HUES6 (cell line): Measurements from ENCODE around the gene FAM222B.
A peak's percentile ranks its signal among the peaks of the same experiment; 100 is the strongest.

Source experiments
- H3K27ac ChIP-seq: 2 replicates; pipeline ENCODE4 v1.7.0; 2013; ENCODE audit warnings: low read depth, mild to moderate bottlenecking, low read length, inconsistent platforms
- H3K27me3 ChIP-seq: 2 replicates; pipeline ENCODE4 v1.6.1; 2013; ENCODE audit warnings: low read length; ENCODE audit not compliant: control insufficient read depth, insufficient read depth
- H3K36me3 ChIP-seq: 2 replicates; pipeline ENCODE4 v1.6.1; 2013; ENCODE audit warnings: low read length; ENCODE audit not compliant: control insufficient read depth, insufficient read depth
- H3K4me1 ChIP-seq: 2 replicates; pipeline ENCODE4 v1.6.1; 2013; ENCODE audit warnings: low read length; ENCODE audit not compliant: control insufficient read depth, insufficient read depth
- H3K4me3 ChIP-seq: 2 replicates; pipeline ENCODE4 v1.5.1; 2013; ENCODE audit warnings: low read depth, low read length
- H3K9ac ChIP-seq: one replicate; pipeline ENCODE4 v1.6.1; 2013; ENCODE audit warnings: mild to moderate bottlenecking, low read length
- H3K9me3 ChIP-seq: 2 replicates; pipeline ENCODE4 v1.6.1; 2013; ENCODE audit warnings: low read depth, low read length; ENCODE audit not compliant: control insufficient read depth, insufficient read depth

The FAM222B gene

GRCh38 chr17:28842282-28843012 is at the start of gene FAM222B:
FAM222B (minus strand) TSS chr17:28842790; CDS start chr17:28766667, 76,123 bp downstream.
- Histone ChIP-seq H3K27me3 (no peaks in the 10 kb centered on the region), H3K9me3 (no peaks in the 10 kb centered on the region), H3K4me1 (no peaks in the 10 kb centered on the region), H3K9ac (peak within 1 kb of the TSS; percentile 90), H3K36me3 (no peaks in the 10 kb centered on the region), H3K4me3 (peak within 1 kb of the TSS; percentile 97), H3K27ac (peak within 1 kb of the TSS; percentile 36; the same call in 1 of the 2 replicates)

DNA sequence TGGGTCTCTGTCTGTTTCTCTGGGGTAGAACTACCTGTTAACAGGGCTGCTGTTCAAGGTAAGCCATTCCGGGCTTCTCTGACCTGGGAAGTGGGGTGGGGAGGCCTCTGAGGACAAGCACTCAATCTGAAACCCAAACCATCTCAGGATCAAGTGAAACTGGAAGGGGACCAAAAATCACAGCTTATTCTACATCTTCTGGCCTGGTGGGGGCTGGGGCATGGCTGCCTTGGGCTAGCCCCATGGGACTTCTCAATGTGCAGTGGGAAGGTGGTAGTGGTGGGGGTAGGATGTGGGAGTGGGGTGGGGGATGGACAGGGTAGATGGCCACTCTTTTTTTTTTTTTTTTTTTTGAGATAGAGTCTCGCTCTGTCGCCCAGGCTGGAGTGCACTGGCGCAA is 49.4 kb upstream of the FAM222B start:
- Histone ChIP-seq H3K4me3 (no peak overlapping the region), H3K4me1 (peaks cover 11% of the 10 kb centered on the region), H3K9me3 (no peaks in the 10 kb centered on the region), H3K27me3 (no peaks in the 10 kb centered on the region), H3K36me3 (peaks cover 6% of the 10 kb centered on the region; the same call in 1 of the 2 replicates), H3K27ac (no peak overlapping the region), H3K9ac (no peak overlapping the region)

DNA sequence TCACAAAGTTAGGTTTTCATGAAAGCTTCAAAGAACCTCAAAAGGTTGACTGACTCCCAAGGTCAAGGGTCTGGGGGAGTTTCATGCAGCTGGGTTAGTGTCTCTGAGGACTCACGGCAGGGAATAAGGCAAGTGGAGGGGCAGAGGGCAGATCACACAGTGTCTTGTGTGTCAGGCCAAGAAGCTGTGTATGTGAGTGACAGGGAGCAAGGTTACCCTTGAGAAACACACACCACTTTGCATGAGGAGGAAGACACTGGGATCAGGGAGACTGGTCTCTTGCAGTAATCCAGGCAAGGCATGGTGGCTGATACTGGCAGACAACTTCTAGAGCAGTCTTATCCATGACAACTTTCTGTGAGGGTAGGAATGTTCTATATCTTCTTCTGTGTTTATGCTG is 48.6 kb upstream of the FAM222B start:
- no peak overlapping the region for H3K27ac ChIP-seq
- no peaks in the 10 kb centered on the region for H3K9me3 ChIP-seq
- H3K4me1 ChIP-seq, result peaks cover 10% of the 10 kb centered on the region
- no peaks in the 10 kb centered on the region for H3K27me3 ChIP-seq
- no peak overlapping the region for H3K9ac ChIP-seq
- H3K4me3 ChIP-seq, result no peak overlapping the region
- H3K36me3 ChIP-seq, result peaks cover 6% of the 10 kb centered on the region; the same call in 1 of the 2 replicates

DNA sequence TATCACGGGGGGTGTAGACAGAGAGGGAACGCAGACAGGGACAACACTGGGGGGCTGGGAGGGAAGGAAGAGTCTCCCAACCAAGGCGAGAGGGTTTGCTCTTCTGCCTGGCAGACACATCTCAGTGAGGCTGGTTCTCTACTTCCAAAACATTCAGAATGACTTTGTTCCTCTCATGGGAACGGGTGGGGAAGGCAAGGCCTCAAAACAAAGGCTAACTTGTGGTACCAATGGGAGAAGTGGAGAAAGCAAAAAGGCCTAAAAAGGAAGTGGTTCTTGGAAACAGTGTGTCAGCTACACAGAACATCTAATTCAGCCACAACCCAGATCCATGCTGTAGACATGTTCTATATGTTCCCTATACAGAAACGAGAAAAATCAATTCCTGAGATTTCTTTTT is 47.4 kb upstream of the FAM222B start:
- Histone ChIP-seq H3K4me1 (peaks cover 4% of the 10 kb centered on the region; the same call in 1 of the 2 replicates), H3K27ac (no peak overlapping the region), H3K36me3 (peaks cover 13% of the 10 kb centered on the region), H3K4me3 (no peak overlapping the region), H3K27me3 (no peaks in the 10 kb centered on the region), H3K9ac (no peak overlapping the region), H3K9me3 (no peaks in the 10 kb centered on the region)

- no peak overlapping the region for H3K4me3 ChIP-seq
- H3K27me3 ChIP-seq, result no peaks in the 10 kb centered on the region
- no peak overlapping the region for H3K9ac ChIP-seq
Observed at GRCh38 chr17:28888832-28889231, 46.2 kb upstream of the FAM222B start.

GRCh38 chr17:28887871-28888471 is 45.4 kb upstream of the FAM222B start:
- no peak overlapping the region for H3K9ac ChIP-seq
- no peak overlapping the region for H3K4me3 ChIP-seq

More at GRCh38 chr17:28888832-28889231, 46.2 kb upstream of the FAM222B start:
- H3K9me3 ChIP-seq, result no peaks in the 10 kb centered on the region
- H3K4me1 ChIP-seq, result peaks cover 4% of the 10 kb centered on the region; the same call in 1 of the 2 replicates
- H3K27ac ChIP-seq, result no peak overlapping the region
- H3K36me3 ChIP-seq, result peaks cover 17% of the 10 kb centered on the region

GRCh38 chr17:28885951-28886350 is 43.4 kb upstream of the FAM222B start:
- H3K4me3 ChIP-seq, result no peak overlapping the region
- H3K9me3 ChIP-seq, result no peaks in the 10 kb centered on the region
- no peak overlapping the region for H3K9ac ChIP-seq
- peaks cover 4% of the 10 kb centered on the region; the same call in 1 of the 2 replicates for H3K4me1 ChIP-seq
- no peak overlapping the region for H3K27ac ChIP-seq
- H3K27me3 ChIP-seq, result no peaks in the 10 kb centered on the region
- H3K36me3 ChIP-seq, result peaks cover 39% of the 10 kb centered on the region

More at GRCh38 chr17:28887871-28888471, 45.4 kb upstream of the FAM222B start:
- Histone ChIP-seq H3K4me1 (peaks cover 4% of the 10 kb centered on the region; the same call in 1 of the 2 replicates), H3K27ac (no peak overlapping the region), H3K9me3 (no peaks in the 10 kb centered on the region), H3K36me3 (peaks cover 25% of the 10 kb centered on the region), H3K27me3 (no peaks in the 10 kb centered on the region)

DNA sequence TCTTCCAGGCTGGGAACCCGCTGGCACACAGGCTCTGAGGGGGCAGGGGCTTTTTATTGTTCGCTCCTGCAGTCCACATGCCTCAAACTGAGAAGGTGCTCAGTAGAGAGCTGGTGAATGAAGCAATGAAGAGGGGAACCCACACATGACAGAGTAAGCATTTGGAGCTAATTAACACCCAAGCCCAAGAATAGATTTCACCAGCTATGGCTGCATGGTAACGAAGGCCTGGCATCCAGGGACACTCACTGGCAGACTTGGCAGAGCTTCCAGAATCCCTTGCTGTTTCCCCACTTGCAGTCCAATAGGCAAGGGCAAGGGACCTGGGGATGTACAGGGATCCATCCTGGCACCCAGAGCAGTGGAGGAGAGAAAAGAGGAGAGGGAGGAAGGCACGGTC is 42.8 kb upstream of the FAM222B start:
- Histone ChIP-seq H3K27me3 (no peaks in the 10 kb centered on the region), H3K9me3 (no peaks in the 10 kb centered on the region), H3K36me3 (peaks cover 44% of the 10 kb centered on the region), H3K27ac (no peak overlapping the region), H3K4me3 (no peak overlapping the region), H3K4me1 (peaks cover 4% of the 10 kb centered on the region; the same call in 1 of the 2 replicates), H3K9ac (no peak overlapping the region)

DNA sequence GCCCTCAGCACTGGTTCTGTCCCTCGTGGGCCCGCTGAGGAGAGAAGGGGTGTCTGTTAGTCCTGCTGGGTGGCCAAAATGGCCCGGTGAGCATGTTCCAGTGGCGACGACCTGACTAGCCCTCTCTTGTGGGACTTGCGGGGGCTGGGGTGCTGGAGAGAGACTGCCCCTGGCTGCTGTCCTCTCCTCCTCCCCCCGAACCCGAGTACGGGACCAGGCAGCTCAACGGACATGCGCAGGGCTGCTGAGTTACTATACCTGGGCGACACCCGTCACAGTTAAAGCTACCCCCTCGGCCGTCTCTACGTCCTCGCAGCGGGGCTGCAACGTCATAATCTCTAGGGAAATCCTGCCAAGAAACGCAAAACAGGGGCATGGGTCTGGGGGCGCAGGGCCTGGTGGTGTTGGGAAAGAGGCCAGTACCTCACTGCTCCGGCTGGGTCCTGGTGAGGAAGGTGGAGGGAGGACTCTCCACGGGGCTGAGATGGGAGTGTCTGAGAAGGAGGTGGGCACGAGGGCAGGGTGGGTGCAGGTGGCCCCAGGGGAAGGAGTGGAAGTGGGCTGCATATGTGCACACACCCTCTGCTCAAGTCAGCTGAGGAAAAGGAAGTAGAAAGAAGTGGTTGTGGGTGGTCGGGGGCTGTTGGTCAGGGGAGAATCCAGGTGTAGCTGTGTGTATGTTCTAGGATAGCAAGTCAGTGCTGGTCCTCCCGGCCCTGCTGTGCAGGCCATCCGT is 41.5 kb upstream of the FAM222B start:
- Histone ChIP-seq H3K27me3 (no peaks in the 10 kb centered on the region), H3K4me3 (no peak overlapping the region), H3K36me3 (peaks cover 57% of the 10 kb centered on the region), H3K4me1 (peaks cover 4% of the 10 kb centered on the region; the same call in 1 of the 2 replicates), H3K9ac (no peak overlapping the region), H3K27ac (no peak overlapping the region), H3K9me3 (no peaks in the 10 kb centered on the region)

DNA sequence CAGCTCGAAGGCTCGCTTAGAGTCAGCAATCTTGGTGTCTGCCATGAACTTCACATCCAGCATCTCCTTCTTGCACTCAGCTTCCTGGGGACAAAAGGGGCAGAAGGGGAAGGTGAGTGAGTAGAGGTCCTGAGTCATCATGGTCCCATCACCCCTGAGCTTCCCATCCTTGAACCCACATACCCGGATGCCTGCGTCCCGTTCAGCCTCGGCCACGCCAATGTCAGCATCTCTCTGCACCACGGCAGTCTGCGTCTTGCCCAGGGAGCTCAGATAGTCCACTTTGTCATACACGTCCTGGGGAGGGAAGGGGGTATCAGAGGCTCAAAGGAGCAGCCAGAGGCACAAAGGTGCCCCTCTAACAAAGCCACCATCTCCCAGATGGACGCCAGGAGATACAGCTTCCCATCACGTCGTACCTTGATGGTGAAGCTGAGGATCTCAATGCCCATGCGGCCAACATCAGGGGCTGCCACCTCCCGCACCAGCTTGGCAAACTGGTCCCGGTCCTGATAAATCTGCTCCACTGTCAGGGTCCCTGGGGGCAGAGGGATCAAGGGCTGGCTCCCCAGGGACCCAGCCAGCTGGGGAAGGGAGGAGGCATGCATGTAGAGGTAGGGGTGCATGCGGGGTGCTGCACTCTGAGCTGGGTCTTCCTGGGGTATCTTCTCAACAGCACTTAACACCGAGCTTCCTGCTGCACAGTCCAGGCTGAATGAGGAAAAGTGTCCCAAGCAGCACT is 39.7 kb upstream of the FAM222B start:
- Histone ChIP-seq H3K9me3 (no peaks in the 10 kb centered on the region), H3K27ac (no peak overlapping the region), H3K36me3 (peaks cover 57% of the 10 kb centered on the region), H3K4me1 (peaks cover 4% of the 10 kb centered on the region; the same call in 1 of the 2 replicates), H3K4me3 (no peak overlapping the region), H3K27me3 (no peaks in the 10 kb centered on the region), H3K9ac (no peak overlapping the region)
